NCI-H510A treated with DMSO at 0.1 percent for 48 hours (cell line): Measurements from ENCODE around the gene RNF150.
"Not testable (repeated sequence)": the region's sequence is repeated elsewhere in the genome, so short reads cannot be mapped to it uniquely, and the experiment has no call there.

Experiments
- DNase-seq: peaks from one replicate; lab custom pipeline; 2025; lab: John Stamatoyannopoulos, UW

The RNF150 gene

DNA sequence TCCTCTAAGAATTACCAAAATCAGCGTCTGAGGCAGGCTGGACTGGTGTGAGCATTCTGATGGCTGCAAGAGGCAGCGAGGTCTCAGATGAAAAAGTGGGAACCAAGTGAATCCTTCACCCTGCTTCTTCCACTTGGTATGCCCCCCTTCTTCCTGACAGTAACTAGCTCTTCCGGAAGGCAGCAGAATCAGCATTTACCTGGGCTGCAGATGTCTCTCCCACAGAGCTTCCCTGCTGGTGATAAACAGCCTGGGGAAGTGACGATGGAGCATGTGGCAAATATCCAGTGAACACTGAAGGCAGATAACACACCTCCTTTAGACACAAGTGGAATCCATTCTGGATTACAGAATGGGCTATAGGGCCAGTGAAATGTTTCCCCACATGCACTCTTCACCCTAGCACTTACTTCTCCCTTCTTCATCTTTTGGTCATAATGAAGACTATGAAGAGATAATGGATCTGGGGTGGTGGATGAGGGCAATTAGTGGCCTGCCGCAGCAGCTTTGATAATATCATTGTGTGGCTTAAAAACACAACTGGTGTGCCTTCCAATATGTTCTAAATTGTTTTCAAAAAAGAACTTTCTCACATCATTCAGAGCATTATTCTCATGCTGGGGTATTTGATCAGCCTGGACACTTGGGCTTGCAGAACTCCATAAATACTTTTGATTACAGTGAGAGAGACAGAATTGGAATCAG lies 316.3 kb downstream of the RNF150 start:
- no peak for DNase-seq

DNA sequence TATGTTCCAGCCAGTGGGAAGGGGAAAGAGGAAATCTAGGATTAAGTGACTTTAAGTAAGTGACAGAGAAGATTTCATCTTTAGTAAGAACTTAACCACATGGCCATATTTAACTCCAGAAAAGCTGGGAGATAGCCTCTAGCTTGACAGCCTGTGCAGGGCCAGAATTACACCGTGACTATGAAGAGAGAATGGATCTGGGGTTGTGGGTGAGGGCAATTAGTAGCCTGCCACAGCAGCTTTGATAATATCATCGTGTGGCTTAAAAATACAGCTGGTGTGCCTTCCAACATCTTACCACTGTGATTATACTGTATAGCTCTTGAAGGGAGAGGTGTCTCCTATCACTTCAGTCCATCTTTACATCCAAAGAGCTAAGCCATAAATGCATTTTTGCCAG lies 319.5 kb downstream of the RNF150 start:
- DNase-seq: no peak

DNA sequence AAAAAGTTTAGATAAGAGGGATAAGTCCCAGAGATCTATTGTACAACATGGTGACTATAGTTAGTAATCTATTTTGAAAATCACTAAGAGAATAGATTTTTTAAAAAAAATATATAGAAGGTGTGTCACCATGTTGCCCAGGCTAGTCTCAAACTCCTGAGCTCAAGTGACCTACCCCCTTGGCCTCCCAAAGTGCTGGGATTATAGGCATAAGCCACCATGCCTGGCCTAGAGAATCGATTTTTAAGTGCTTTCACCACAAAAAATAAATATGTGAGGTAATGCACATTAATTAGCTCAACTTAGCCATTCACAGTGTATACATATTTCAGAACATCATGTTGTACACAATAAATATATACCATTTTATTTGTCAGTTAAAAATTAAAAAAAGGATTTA lies 320.4 kb downstream of the RNF150 start:
- DNase-seq: no peak

DNA sequence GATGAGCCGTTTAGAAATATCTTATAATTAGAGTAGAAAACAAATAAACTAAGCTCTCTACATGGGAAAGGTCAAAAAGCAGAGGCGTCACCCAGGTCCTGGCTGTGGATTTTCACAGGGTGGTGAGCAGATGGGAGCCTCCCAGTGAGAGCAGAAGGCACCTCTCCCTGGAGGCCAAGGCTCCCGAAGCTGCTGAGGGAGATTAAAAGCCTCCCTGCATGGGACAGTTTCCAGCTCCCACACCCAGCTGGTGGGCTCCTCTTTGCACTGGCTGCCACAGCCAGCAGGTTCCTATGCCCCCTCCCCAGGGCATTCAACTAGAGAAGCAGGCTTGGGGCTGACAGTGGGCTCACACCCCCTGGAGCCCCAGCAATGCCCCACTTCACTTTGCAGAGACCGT lies 321.8 kb downstream of the RNF150 start:
- no peak for DNase-seq

DNA sequence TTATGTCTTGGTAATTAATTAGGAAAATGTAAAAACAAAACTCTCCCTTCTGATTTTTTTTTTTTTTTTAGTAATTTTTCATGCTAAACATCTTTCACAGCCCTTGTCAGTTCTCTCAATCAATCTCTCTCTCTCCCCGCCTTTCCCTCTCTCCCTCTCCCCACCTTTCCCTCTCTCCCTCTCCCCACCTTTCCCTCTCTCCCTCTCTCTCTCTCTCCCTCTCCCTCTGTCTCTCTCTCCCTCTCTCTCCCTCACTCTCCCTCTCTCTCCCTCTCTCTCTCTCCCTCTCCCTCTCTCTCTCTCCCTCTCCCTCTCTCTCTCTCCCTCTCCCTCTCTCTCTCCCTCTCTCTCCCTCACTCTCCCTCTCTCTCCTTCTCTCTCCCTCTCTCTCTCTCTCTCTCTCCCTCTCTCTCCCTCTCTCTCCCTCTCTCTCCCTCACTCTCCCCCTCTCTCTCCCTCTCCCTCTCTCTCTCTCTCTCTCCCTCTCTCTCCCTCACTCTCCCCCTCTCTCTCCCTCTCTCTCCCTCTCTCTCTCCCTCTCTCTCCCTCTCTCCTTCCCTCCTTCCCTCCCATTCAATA lies 322.6 kb downstream of the RNF150 start:
- not testable (repeated sequence) for DNase-seq
